H1 (cell line): Measurements from ENCODE around the gene EPB41L5. TPM values are rescaled to one million over a fixed set of nuclear protein-coding genes. Genes with fewer than 3 reads are reported as not detected.

Source experiments
- CTCF ChIA-PET: fragments of 300-600 bp; sonication (Branson Sonifier 250); formaldehyde crosslinking; loops from one replicate; lab custom pipeline; 2021; ENCODE audit not compliant: partially characterized antibody; lab: Charles Lee
- POLR2A ChIA-PET: fragments of 300-600 bp; sonication (Branson Sonifier 250); formaldehyde crosslinking; loops from one replicate; lab custom pipeline; 2021; ENCODE audit warnings: inconsistent platforms; ENCODE audit not compliant: partially characterized antibody; lab: Charles Lee
- DNase-seq, 2 experiments: peaks; one replicate each; pipeline versions ENCODE4 v3.0.0 to v3.0.0-alpha.2; 2010 to 2022; ENCODE audit warnings: low spot score in 2 of 2, low read depth in 1 of 2, mixed read lengths in 1 of 2
- FAIRE-seq: peaks from 2 replicates; lab custom pipeline; 2011; peaks lifted over from hg19 to GRCh38; lab: Jason Lieb, UNC
- H2AFZ ChIP-seq: 2 replicates; pipeline ENCODE4 v1.8.1; 2012; ENCODE audit warnings: low read length, inconsistent platforms
- H2AK5ac ChIP-seq: 2 replicates; pipeline ENCODE4 v1.6.1; 2013; ENCODE audit warnings: low read depth, low read length
- H2BK120ac ChIP-seq: replicated peaks from 2 replicates; pipeline ENCODE3; 2013; ENCODE audit warnings: low read depth, low read length, inconsistent platforms
- H2BK12ac ChIP-seq: 2 replicates; pipeline ENCODE4 v1.6.1; 2013; ENCODE audit warnings: low read depth, low read length
- H2BK15ac ChIP-seq: 2 replicates; pipeline ENCODE4 v1.6.1; 2013; ENCODE audit warnings: low read length
- H2BK20ac ChIP-seq: 2 replicates; pipeline ENCODE4 v1.6.1; 2013; ENCODE audit warnings: low read length
- H2BK5ac ChIP-seq: 2 replicates; pipeline ENCODE4 v1.6.1; 2013; ENCODE audit warnings: low read depth, low read length
- H3K14ac ChIP-seq: 2 replicates; pipeline ENCODE4 v1.6.1; 2013; ENCODE audit warnings: inconsistent platforms; ENCODE audit not compliant: insufficient read length
- H3K18ac ChIP-seq: 2 replicates; pipeline ENCODE4 v1.6.1; 2013; ENCODE audit warnings: low read length; ENCODE audit errors: extremely low read depth
- H3K23ac ChIP-seq: 2 replicates; pipeline ENCODE4 v1.6.1; 2013; ENCODE audit warnings: inconsistent platforms; ENCODE audit not compliant: insufficient read length
- H3K23me2 ChIP-seq: 2 replicates; pipeline ENCODE4 v1.6.1; 2013; ENCODE audit warnings: low read depth, low read length
- H3K27ac ChIP-seq: 2 replicates; pipeline ENCODE4 v1.6.1; 2011; ENCODE audit warnings: low read depth, low read length, inconsistent platforms
- H3K27me3 ChIP-seq, 4 experiments: replicated peaks in 1 of 4; 1 replicate in 1 of 4; 2 replicates in 3 of 4; pipeline versions ENCODE4 v1.6.1 to v1.8.1; 2011 to 2013; ENCODE audit warnings: low read length in 3 of 4, mild to moderate bottlenecking in 3 of 4, inconsistent platforms in 2 of 4, mixed read lengths in 2 of 4, moderate library complexity in 1 of 4; ENCODE audit not compliant: control insufficient read depth in 3 of 4, insufficient read depth in 3 of 4; ENCODE audit errors: extremely low read depth in 1 of 4
- H3K36me3 ChIP-seq, 4 experiments: 2 replicates each; pipeline versions ENCODE4 v1.6.1 to v1.8.1; 2011 to 2013; ENCODE audit warnings: mild to moderate bottlenecking in 4 of 4, low read length in 3 of 4, moderate library complexity in 2 of 4, control low read depth in 1 of 4, inconsistent platforms in 1 of 4; ENCODE audit not compliant: insufficient read depth in 4 of 4, control insufficient read depth in 2 of 4
- H3K4ac ChIP-seq: replicated peaks from 2 replicates; pipeline ENCODE3; 2013; ENCODE audit warnings: low read length, low read depth, mixed read lengths, inconsistent platforms; ENCODE audit not compliant: insufficient read length
- H3K4me1 ChIP-seq, 4 experiments: replicated peaks in 1 of 4; 1 replicate in 1 of 4; 2 replicates in 3 of 4; pipeline versions ENCODE4 v1.6.1 to v1.8.1; 2011 to 2013; ENCODE audit warnings: low read length in 3 of 4, inconsistent platforms in 2 of 4, mixed read lengths in 1 of 4; ENCODE audit not compliant: insufficient read depth in 4 of 4, control insufficient read depth in 3 of 4
- H3K4me2 ChIP-seq, 2 experiments: 2 replicates each; pipeline versions ENCODE4 v1.6.1 to v1.8.1; 2011 to 2013; ENCODE audit warnings: low read depth in 2 of 2, low read length in 2 of 2, control low read depth in 1 of 2, inconsistent platforms in 1 of 2, mild to moderate bottlenecking in 1 of 2; ENCODE audit not compliant: insufficient read depth in 1 of 2
- H3K4me3 ChIP-seq, 4 experiments: fragments of 200-600, 300-600 bp in 1 of 4; sonication (generic), shearing (Covaris generic), sonication (Bioruptor Twin) in 1 of 4; 2 replicates each; pipeline versions ENCODE4 v1.5.1 to v1.8.1; 2011 to 2016; ENCODE audit warnings: low read length in 4 of 4, low read depth in 3 of 4, control low read depth in 2 of 4, inconsistent platforms in 2 of 4, mild to moderate bottlenecking in 2 of 4, mixed read lengths in 1 of 4, moderate library complexity in 1 of 4; ENCODE audit not compliant: insufficient read depth in 2 of 4; ENCODE audit errors: extremely low read depth in 1 of 4
- H3K56ac ChIP-seq: replicated peaks from 2 replicates; pipeline ENCODE3; 2013; ENCODE audit warnings: low read depth, mild to moderate bottlenecking, mixed read lengths, low read length, inconsistent platforms; ENCODE audit not compliant: insufficient read length
- H3K79me1 ChIP-seq: 2 replicates; pipeline ENCODE4 v1.6.1; 2013; ENCODE audit warnings: low read depth, low read length, control low read depth
- H3K79me2 ChIP-seq, 2 experiments: 2 replicates each; pipeline versions ENCODE4 v1.6.1 to v1.8.1; 2012 to 2013; ENCODE audit warnings: low read length in 2 of 2, mild to moderate bottlenecking in 2 of 2, inconsistent platforms in 1 of 2; ENCODE audit not compliant: insufficient read depth in 2 of 2, control insufficient read depth in 1 of 2
- H3K9ac ChIP-seq, 4 experiments: replicated peaks in 1 of 4; 1 replicate in 1 of 4; 2 replicates in 3 of 4; pipeline versions ENCODE4 v1.6.1 to v1.8.1; 2011 to 2013; ENCODE audit warnings: low read depth in 3 of 4, low read length in 3 of 4, control low read depth in 2 of 4, mild to moderate bottlenecking in 2 of 4, moderate library complexity in 2 of 4, inconsistent platforms in 1 of 4; ENCODE audit errors: extremely low read depth in 1 of 4
- H3K9me3 ChIP-seq, 2 experiments: 2 replicates each; pipeline versions ENCODE4 v1.6.1 to v1.8.1; 2012 to 2013; ENCODE audit warnings: mild to moderate bottlenecking in 2 of 2, moderate library complexity in 2 of 2, control low read depth in 1 of 2, inconsistent platforms in 1 of 2, low read depth in 1 of 2, low read length in 1 of 2, mixed read lengths in 1 of 2; ENCODE audit not compliant: insufficient read depth in 2 of 2
- H4K20me1 ChIP-seq, 2 experiments: replicated peaks in 1 of 2; 2 replicates each; pipeline versions ENCODE3 to v1.8.1; 2011 to 2013; ENCODE audit warnings: inconsistent platforms in 2 of 2, low read length in 2 of 2, mild to moderate bottlenecking in 1 of 2; ENCODE audit not compliant: insufficient read depth in 2 of 2, control insufficient read depth in 1 of 2
- H4K5ac ChIP-seq: 2 replicates; pipeline ENCODE4 v1.6.1; 2013; ENCODE audit warnings: low read length, low read depth, mixed read lengths, inconsistent platforms; ENCODE audit not compliant: insufficient read length
- H4K8ac ChIP-seq: 2 replicates; pipeline ENCODE4 v1.8.0; 2013; ENCODE audit warnings: mild to moderate bottlenecking, moderate library complexity, low read length, inconsistent platforms; ENCODE audit not compliant: insufficient read depth; ENCODE audit errors: extremely low read depth
- H4K91ac ChIP-seq: replicated peaks from 2 replicates; pipeline ENCODE3; 2013; ENCODE audit warnings: low read length, mixed read lengths, inconsistent platforms; ENCODE audit not compliant: insufficient read length
- BACH1 ChIP-seq: IDR thresholded peaks from 2 replicates; pipeline ENCODE4 v1.6.1; 2012; ENCODE audit warnings: low read length, improper control_type of control experiment
- EZH2 ChIP-seq: fragments of 200-600 bp; sonication (generic); IDR thresholded peaks from 2 replicates; pipeline ENCODE4 v1.7.1; 2012; ENCODE audit warnings: low read depth, mild to moderate bottlenecking, moderate library complexity, low read length, inconsistent platforms; ENCODE audit not compliant: severe bottlenecking
- GTF2F1 ChIP-seq: IDR thresholded peaks from 2 replicates; pipeline ENCODE4 v1.6.1; 2012; ENCODE audit warnings: low read depth, low read length, improper control_type of control experiment, borderline replicate concordance
- HDAC6 ChIP-seq: IDR thresholded peaks from one replicate; pipeline ENCODE4 v1.7.1; 2012; ENCODE audit warnings: low read depth, mild to moderate bottlenecking, inconsistent platforms, low read length, moderate library complexity
- SAP30 ChIP-seq: fragments of 300-600 bp; sonication (generic); IDR thresholded peaks from 2 replicates; pipeline ENCODE4 v1.7.1; 2012; ENCODE audit warnings: low read length, moderate library complexity, mild to moderate bottlenecking, inconsistent platforms; ENCODE audit not compliant: insufficient read depth, insufficient replicate concordance
- SP2 ChIP-seq: IDR thresholded peaks from 2 replicates; pipeline ENCODE4 v1.6.1; 2012; ENCODE audit warnings: mild to moderate bottlenecking, low read length, inconsistent platforms
- SRF ChIP-seq: IDR thresholded peaks from 2 replicates; pipeline ENCODE4 v1.6.1; 2011; ENCODE audit warnings: mild to moderate bottlenecking, low read depth, low read length, moderate library complexity
- TAF1 ChIP-seq: IDR thresholded peaks from 2 replicates; pipeline ENCODE4 v1.6.1; 2011; ENCODE audit warnings: mild to moderate bottlenecking, low read depth, low read length
- TEAD4 ChIP-seq: IDR thresholded peaks from 2 replicates; pipeline ENCODE4 v1.6.1; 2012; ENCODE audit warnings: low read depth, low read length, inconsistent platforms, mixed read lengths
- YY1 ChIP-seq: IDR thresholded peaks from 2 replicates; pipeline ENCODE4 v1.6.1; 2011; ENCODE audit warnings: low read depth, mild to moderate bottlenecking, low read length
- WGBS, 2 experiments: shearing (Covaris generic) in 1 of 2; methylation state at CpG; one replicate each; pipeline versions ENCODE4 v1.1.6 to v1.1.7; 2013 to 2015; ENCODE audit warnings: low lambda C conversion rate in 2 of 2, mixed read lengths in 2 of 2, inconsistent platforms in 1 of 2, low coverage in 1 of 2, missing lambda C conversion rate in 1 of 2; ENCODE audit not compliant: insufficient replicate concordance in 2 of 2, insufficient coverage in 1 of 2, insufficient read length in 1 of 2; ENCODE audit errors: extremely low coverage in 1 of 2, missing lambda C conversion rate in 1 of 2; 5-methylcytosine and 5-hydroxymethylcytosine counted together
- polyA plus RNA-seq, 7 experiments: library from polyadenylated mRNA; depleted of rRNA in 3 of 7; stranded (reverse) in 5 of 7; unstranded in 2 of 7; fragments of >200 nt in 5 of 7; fragments of 200-250 nt in 2 of 7; gene quantifications; 1 replicate in 5 of 7; 2 replicates in 1 of 7; 4 replicates in 1 of 7; pipeline versions ENCODE4 v1.2.1 to v1.2.3, GENCODE V29; 2011 to 2013; ENCODE audit warnings: missing spikeins in 2 of 7, mixed read lengths in 2 of 7
- total RNA-seq: library from RNA; stranded (reverse); fragmentation: NEBNext Ultra II Directional; extraction: Animal tissue kit (Norgen Biotek cat#: 25700); gene quantifications from 2 replicates; pipeline ENCODE4 v1.2.1, GENCODE V29; 2021
- TF ChIP-seq, protein P1 (sequence below), 3 experiments: IDR thresholded peaks; 1 replicate in 2 of 3; 2 replicates in 1 of 3; pipeline versions ENCODE4 v1.5.1 to v1.6.1; 2011; ENCODE audit warnings: low read length in 3 of 3, mild to moderate bottlenecking in 3 of 3, inconsistent platforms in 2 of 3, low read depth in 1 of 3, moderate library complexity in 1 of 3; ENCODE audit not compliant: insufficient read depth in 1 of 3; ENCODE audit errors: control extremely low read depth in 1 of 3

EPB41L5 gene
- total and polyA plus RNA-seq, 2 of the 8 experiments (the other 6 are each of a cell fraction or from before 2014, with no cell fraction given), result 13.5 to 32.3 TPM

DNA sequence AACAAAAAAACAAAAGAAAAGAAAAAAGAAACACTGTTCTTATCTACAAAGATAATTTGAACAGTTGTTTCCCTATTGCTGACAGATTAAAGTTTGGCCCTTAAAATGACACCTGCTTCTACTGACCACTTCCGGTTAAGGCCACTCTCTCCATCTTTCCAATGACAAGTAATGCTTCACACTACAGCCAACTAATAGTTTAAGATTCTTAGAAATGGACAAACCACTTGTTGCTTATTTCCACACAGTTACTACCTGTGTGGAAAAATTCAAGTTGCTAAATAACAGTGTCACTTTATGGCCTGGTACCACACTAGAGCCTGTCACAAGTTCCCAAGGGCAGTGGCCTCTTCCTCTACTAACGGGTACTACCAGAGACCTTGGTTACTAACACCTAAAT, 207.9 kb downstream of the EPB41L5 start:
- Histone ChIP-seq H4K20me1 (peaks cover 3 to 8% of the 10 kb centered on the region in 2 experiments), H3K56ac (no peak overlapping the region), H3K27me3 (peaks cover 13 to 36% (median 29%) of the 10 kb centered on the region in 4 experiments), H3K36me3 (peaks cover 0 to 6% (median 0%) of the 10 kb centered on the region in 4 experiments; a peak in 3 of 8 replicates), H3K23ac (no peak overlapping the region), H2AFZ (no peak overlapping the region), H3K79me1 (no peaks in the 10 kb centered on the region), H3K9me3 (peaks cover 7 to 9% of the 10 kb centered on the region in 2 experiments), H2BK20ac (no peak overlapping the region), H2BK12ac (no peak overlapping the region), H3K9ac (no peak overlapping the region), H2BK5ac (no peak overlapping the region), H2BK120ac (no peak overlapping the region), H3K4me2 (no peak overlapping the region), H3K23me2 (peaks cover 3% of the 10 kb centered on the region; the same call in 1 of the 2 replicates), H2AK5ac (no peak overlapping the region), H2BK15ac (no peak overlapping the region), H4K91ac (no peak overlapping the region), H4K8ac (no peak overlapping the region), H3K79me2 (peaks cover 0 to 2% of the 10 kb centered on the region in 2 experiments; a peak in 1 of 4 replicates), H3K27ac (no peak overlapping the region), H3K14ac (no peak overlapping the region), H3K4me3 (no peak overlapping the region), H3K4me1 (peaks cover 0 to 7% (median 6%) of the 10 kb centered on the region in 4 experiments; a peak in 5 of 7 replicates), H4K5ac (no peak overlapping the region), H3K18ac (no peak overlapping the region), H3K4ac (no peak overlapping the region)
- 100% methylated on average over 2 of the region's 2 CpGs; no CpG with 5 or more reads in 1 of the 2 experiments for WGBS, 2 experiments
- no peak for FAIRE-seq
- ChIA-PET CTCF (interaction anchor here (1.2 to 1.6 kb wide), 2 partner anchors 31 to 63 kb away, joined by 4 to 5 read pairs; partner anchors contain the start of gene RALB), POLR2A (interaction anchor here (1.5 kb wide), 1 partner anchor 24 kb away, joined by 3 read pairs; no protein-coding TSS in a partner anchor)
- no peak for DNase-seq
- TF ChIP-seq SAP30 (no peak), HDAC6 (no peak), SRF (no peak), EZH2 (no peak), BACH1 (no peak), SP2 (no peak), GTF2F1 (no peak), YY1 (no peak), TEAD4 (no peak), TAF1 (no peak)
- TF ChIP-seq, protein P1, sequence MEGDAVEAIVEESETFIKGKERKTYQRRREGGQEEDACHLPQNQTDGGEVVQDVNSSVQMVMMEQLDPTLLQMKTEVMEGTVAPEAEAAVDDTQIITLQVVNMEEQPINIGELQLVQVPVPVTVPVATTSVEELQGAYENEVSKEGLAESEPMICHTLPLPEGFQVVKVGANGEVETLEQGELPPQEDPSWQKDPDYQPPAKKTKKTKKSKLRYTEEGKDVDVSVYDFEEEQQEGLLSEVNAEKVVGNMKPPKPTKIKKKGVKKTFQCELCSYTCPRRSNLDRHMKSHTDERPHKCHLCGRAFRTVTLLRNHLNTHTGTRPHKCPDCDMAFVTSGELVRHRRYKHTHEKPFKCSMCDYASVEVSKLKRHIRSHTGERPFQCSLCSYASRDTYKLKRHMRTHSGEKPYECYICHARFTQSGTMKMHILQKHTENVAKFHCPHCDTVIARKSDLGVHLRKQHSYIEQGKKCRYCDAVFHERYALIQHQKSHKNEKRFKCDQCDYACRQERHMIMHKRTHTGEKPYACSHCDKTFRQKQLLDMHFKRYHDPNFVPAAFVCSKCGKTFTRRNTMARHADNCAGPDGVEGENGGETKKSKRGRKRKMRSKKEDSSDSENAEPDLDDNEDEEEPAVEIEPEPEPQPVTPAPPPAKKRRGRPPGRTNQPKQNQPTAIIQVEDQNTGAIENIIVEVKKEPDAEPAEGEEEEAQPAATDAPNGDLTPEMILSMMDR (IDR thresholded peaks at IDR 0.05; ENCODE audit: control extremely low read depth in 1 of 3, insufficient read depth in 1 of 3, low read depth in 1 of 3, low read length in 3 of 3), result no peak
